WI38 (cell line): Measurements from ENCODE around the gene SFT2D3.

Experiments
- H3K4me3 ChIP-seq: 2 replicates; pipeline ENCODE4 v1.5.1; 2011; ENCODE audit warnings: low read depth, mild to moderate bottlenecking, control low read depth, low read length
- CTCF ChIP-seq: IDR thresholded peaks from 2 replicates; pipeline ENCODE4 v1.5.1; 2012; ENCODE audit warnings: low read depth, mild to moderate bottlenecking, control low read depth, low read length

The SFT2D3 gene

GRCh38 chr2:127705391-127706065 is 4.2 kb downstream of the SFT2D3 start:
- H3K4me3 ChIP-seq, result no peak overlapping the region
- no peak for TF ChIP-seq CTCF

GRCh38 chr2:127706215-127706990 is 5.1 kb downstream of the SFT2D3 start:
- TF ChIP-seq CTCF, result no peak
- H3K4me3 ChIP-seq, result no peak overlapping the region

GRCh38 chr2:127707890-127708648 is 6.8 kb downstream of the SFT2D3 start:
- no peak overlapping the region for H3K4me3 ChIP-seq
- TF ChIP-seq CTCF, result no peak

- no peak overlapping the region for H3K4me3 ChIP-seq
- TF ChIP-seq CTCF, result no peak
Measured at GRCh38 chr2:127709336-127709735, 8.0 kb downstream of the SFT2D3 start.

- TF ChIP-seq CTCF, result no peak
- H3K4me3 ChIP-seq, result no peak overlapping the region
Measured at GRCh38 chr2:127712999-127713398, 11.7 kb downstream of the SFT2D3 start.

- no peak for TF ChIP-seq CTCF
- no peak overlapping the region for H3K4me3 ChIP-seq
Measured at GRCh38 chr2:127713562-127713961, 12.3 kb downstream of the SFT2D3 start.
